Gastrocnemius medialis (tissue), 4 donors: ENCODE data around the gene RTP5. TPM values are rescaled to one million over a fixed set of nuclear protein-coding genes. Genes with fewer than 3 reads are reported as not detected.

ENCODE experiments used
- ATAC-seq, 2 donors: fragments of 150-250 bp; one replicate each; pipeline ENCODE4 v1.9.1; 2016
- DNase-seq, 2 donors: peaks; one replicate each; pipeline ENCODE4 v3.0.0-alpha.2; 2019
- H3K27ac ChIP-seq, 4 donors: fragments of 200-600 bp; sonication (generic); 1 replicate in 1 of 4; 2 replicates in 3 of 4; pipeline ENCODE4 v1.5.1; 2016 to 2018; ENCODE audit warnings: mild to moderate bottlenecking in 2 of 4, moderate library complexity in 1 of 4
- H3K27me3 ChIP-seq, 3 donors: fragments of 200-600 bp; sonication (generic) in 2 of 3; 1 replicate in 1 of 3; 2 replicates in 2 of 3; pipeline versions ENCODE4 v1.5.1 to v1.6.0; 2016 to 2019; ENCODE audit warnings: mild to moderate bottlenecking in 1 of 3, moderate library complexity in 1 of 3
- H3K36me3 ChIP-seq, 2 donors: fragments of 200-600 bp; sonication (generic) in 1 of 2; one replicate each; pipeline ENCODE4 v1.5.1; 2017 to 2018
- H3K4me1 ChIP-seq, 2 donors: fragments of 200-600 bp; sonication (generic) in 1 of 2; one replicate each; pipeline ENCODE4 v1.5.1; 2016 to 2017; ENCODE audit warnings: mild to moderate bottlenecking in 2 of 2
- H3K4me3 ChIP-seq, 4 donors: fragments of 200-600 bp; sonication (generic) in 3 of 4; 1 replicate in 1 of 4; 2 replicates in 3 of 4; pipeline ENCODE4 v1.5.1; 2016 to 2019; ENCODE audit warnings: mild to moderate bottlenecking in 2 of 4
- H3K9me3 ChIP-seq, 3 donors: fragments of 200-600 bp; sonication (generic) in 2 of 3; 1 replicate in 1 of 3; 2 replicates in 2 of 3; pipeline ENCODE4 v1.5.1; 2016 to 2019
- POLR2A ChIP-seq, 2 donors: fragments of 450-650 bp; IDR thresholded peaks; one replicate each; pipeline ENCODE4 v1.6.1; 2017; ENCODE audit warnings: antibody characterized with exemption in 2 of 2, mild to moderate bottlenecking in 2 of 2, moderate library complexity in 2 of 2
- in situ Hi-C, 4 donors: fragments of 200-750 bp; cut with MboI; loops; one replicate each; pipeline versions ENCODE4 v1.15.0 to v1.8.0; 2017; ENCODE audit warnings: low sequenced_read_pairs in 4 of 4
- intact Hi-C: fragments of 100-400 bp; cut with DNase I; formaldehyde crosslinking; loops from one replicate; pipeline ENCODE4 v1.15.1; 2023; ENCODE audit warnings: low total_unique reads
- total RNA-seq, 4 donors: library from RNA; depleted of rRNA; stranded (reverse); fragments of >200 nt; gene quantifications; one replicate each; pipeline versions ENCODE4 v1.1.0 to v1.2.3, GENCODE V29; 2016
- TF ChIP-seq, protein P1 (sequence below), 5 experiments: fragments of 450-650 bp in 3 of 5; fragments of 200-600 bp in 2 of 5; sonication (generic) in 2 of 5; IDR thresholded peaks in 4 of 5; conservative IDR thresholded peaks in 1 of 5; 1 replicate in 4 of 5; 2 replicates in 1 of 5; pipeline ENCODE4 v1.5.1; 2016 to 2019; ENCODE audit warnings: antibody characterized with exemption in 5 of 5, mild to moderate bottlenecking in 3 of 5, moderate library complexity in 3 of 5

RTP5 gene
- total RNA-seq, 4 donors from 2014 or later = not detected

DNA sequence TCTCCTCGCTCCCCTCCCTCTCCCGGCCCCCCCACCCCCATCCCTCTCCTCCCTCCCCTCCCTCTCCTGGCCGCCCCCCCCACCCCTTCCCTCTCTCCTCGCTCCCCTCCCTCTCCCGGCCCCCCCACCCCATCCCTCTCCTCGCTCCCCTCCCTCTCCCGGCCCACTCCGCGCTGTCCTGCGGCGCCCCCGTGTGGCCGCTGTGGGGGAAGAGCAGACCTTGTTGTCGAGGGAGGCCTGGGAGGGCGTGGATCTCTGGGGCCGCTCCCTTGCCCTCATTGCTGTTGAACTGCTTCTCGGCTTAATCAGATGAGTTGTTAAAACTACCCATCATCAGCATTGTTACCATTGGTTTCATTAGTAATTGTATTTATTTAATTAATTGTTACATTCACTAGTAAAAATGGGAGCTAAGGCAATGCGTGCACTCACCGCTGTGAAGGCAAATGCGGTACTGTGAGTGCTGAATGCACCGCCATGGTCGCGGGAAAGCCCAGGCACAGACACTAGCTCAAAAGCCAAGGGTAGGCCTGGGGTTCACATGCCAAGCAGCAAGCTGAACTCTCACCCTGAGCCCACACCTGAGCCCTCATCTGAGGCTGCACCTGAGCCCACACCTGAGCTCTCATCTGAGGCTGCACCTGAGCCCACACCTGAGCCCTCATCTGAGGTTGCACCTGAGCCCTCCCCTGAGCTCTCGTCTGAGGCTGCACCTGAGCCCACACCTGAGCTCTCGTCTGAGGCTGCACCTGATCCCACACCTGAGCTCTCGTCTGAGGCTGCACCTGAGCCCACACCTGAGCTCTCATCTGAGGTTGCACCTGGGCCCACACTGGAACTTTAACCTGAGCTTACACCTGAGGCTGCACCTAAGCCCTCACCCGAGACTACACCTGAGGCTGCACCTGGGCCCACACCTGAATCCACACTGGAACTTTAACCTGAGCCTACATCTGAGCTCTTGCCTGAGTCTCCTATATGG lies 8.8 kb downstream of the RTP5 start:
- intact Hi-C loops (no loop called here), in situ Hi-C loops (no loop called here)
- Histone ChIP-seq H3K4me3 (no peak overlapping the region), H3K27ac (no peak overlapping the region), H3K27me3 (no peaks in the 10 kb centered on the region), H3K9me3 (no peaks in the 10 kb centered on the region), H3K36me3 (no peaks in the 10 kb centered on the region), H3K4me1 (peaks cover 13 to 14% of the 10 kb centered on the region in 2 donors)
- TF ChIP-seq POLR2A (IDR thresholded peaks at IDR 0.05) = no peak
- TF ChIP-seq, protein P1, sequence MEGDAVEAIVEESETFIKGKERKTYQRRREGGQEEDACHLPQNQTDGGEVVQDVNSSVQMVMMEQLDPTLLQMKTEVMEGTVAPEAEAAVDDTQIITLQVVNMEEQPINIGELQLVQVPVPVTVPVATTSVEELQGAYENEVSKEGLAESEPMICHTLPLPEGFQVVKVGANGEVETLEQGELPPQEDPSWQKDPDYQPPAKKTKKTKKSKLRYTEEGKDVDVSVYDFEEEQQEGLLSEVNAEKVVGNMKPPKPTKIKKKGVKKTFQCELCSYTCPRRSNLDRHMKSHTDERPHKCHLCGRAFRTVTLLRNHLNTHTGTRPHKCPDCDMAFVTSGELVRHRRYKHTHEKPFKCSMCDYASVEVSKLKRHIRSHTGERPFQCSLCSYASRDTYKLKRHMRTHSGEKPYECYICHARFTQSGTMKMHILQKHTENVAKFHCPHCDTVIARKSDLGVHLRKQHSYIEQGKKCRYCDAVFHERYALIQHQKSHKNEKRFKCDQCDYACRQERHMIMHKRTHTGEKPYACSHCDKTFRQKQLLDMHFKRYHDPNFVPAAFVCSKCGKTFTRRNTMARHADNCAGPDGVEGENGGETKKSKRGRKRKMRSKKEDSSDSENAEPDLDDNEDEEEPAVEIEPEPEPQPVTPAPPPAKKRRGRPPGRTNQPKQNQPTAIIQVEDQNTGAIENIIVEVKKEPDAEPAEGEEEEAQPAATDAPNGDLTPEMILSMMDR (IDR thresholded peaks at IDR 0.05 in 4 of 5, conservative IDR thresholded peaks at IDR 0.05 in 1 of 5) = peak; percentile 18 to 77 (median 53)
- peak in 1 of 2 donors; percentile 50 for DNase-seq
- peak in 1 of 2 donors; percentile 32 for ATAC-seq

DNA sequence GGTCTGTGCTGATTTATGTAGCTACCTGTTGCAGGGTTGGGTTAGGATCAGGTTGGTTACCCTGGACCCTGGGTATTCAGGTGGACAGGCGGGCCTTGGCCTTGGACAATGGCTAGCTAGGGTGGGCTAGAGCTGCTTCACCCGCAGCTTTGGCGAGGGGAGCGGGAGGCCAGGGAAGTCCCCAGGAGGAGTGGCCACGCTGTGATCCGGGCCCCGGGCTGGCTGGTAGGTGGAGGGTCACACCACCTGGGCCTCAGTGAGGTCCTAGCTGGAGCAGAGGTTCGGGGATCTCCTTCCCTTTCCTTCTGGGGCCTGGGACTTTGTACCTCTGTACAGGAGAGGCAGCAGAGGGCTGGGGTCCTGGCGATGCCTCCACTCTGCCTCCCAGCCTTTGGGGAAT lies 9.8 kb downstream of the RTP5 start:
- TF ChIP-seq, protein P1 (IDR thresholded peaks at IDR 0.05 in 4 of 5, conservative IDR thresholded peaks at IDR 0.05 in 1 of 5) = no peak
- no peak for TF ChIP-seq POLR2A (IDR thresholded peaks at IDR 0.05)
- no peak overlapping the region for H3K27ac ChIP-seq
- DNase-seq = no peak

GRCh38 chr2:241880311-241881073 lies 11.0 kb downstream of the RTP5 start:
- Histone ChIP-seq H3K27me3 (no peaks in the 10 kb centered on the region), H3K36me3 (no peaks in the 10 kb centered on the region), H3K4me3 (peak overlapping the region in 2 of 4 donors; percentile 55 to 60), H3K4me1 (peaks cover 13 to 14% of the 10 kb centered on the region in 2 donors), H3K27ac (peak overlapping the region in 3 of 4 donors; percentile 62 to 84 (median 64)), H3K9me3 (no peaks in the 10 kb centered on the region)
- no peak for TF ChIP-seq POLR2A (IDR thresholded peaks at IDR 0.05)
- TF ChIP-seq, protein P1 (IDR thresholded peaks at IDR 0.05 in 4 of 5, conservative IDR thresholded peaks at IDR 0.05 in 1 of 5) = no peak
- ATAC-seq = no peak
- intact Hi-C loops = loop anchor here (2.0 to 10.0 kb wide), 2 partner anchors 152 to 176 kb away; partner anchors contain the start of gene ING5
- in situ Hi-C loops = no loop called here
- no peak for DNase-seq

More for the DNA sequence above, 9.8 kb downstream of the RTP5 start:
- Histone ChIP-seq H3K36me3 (no peaks in the 10 kb centered on the region), H3K4me3 (no peak overlapping the region), H3K27me3 (no peaks in the 10 kb centered on the region), H3K4me1 (peaks cover 13 to 14% of the 10 kb centered on the region in 2 donors), H3K9me3 (no peaks in the 10 kb centered on the region)
- no peak for ATAC-seq
- in situ Hi-C loops = no loop called here
- intact Hi-C loops = no loop called here

GRCh38 chr2:241882091-241882625 lies 12.6 kb downstream of the RTP5 start:
- Histone ChIP-seq H3K4me1 (peaks cover 13 to 14% of the 10 kb centered on the region in 2 donors), H3K36me3 (no peaks in the 10 kb centered on the region), H3K9me3 (no peaks in the 10 kb centered on the region), H3K27ac (peak overlapping the region; percentile 62 to 84 (median 64)), H3K4me3 (peak overlapping the region; percentile 43 to 81 (median 60)), H3K27me3 (no peaks in the 10 kb centered on the region)
- DNase-seq = peak; percentile 31 to 69
- peak; percentile 43 to 61 for ATAC-seq
- intact Hi-C loops (loop anchor here (10.0 kb wide), 1 partner anchor 177 kb away; the partner anchor contains the start of gene ING5), in situ Hi-C loops (no loop called here)
- TF ChIP-seq, protein P1 (IDR thresholded peaks at IDR 0.05 in 4 of 5, conservative IDR thresholded peaks at IDR 0.05 in 1 of 5) = no peak
- no peak for TF ChIP-seq POLR2A (IDR thresholded peaks at IDR 0.05)
